ENCODE measurements around the gene STX8. TPM values are rescaled to one million over a fixed set of nuclear protein-coding genes. Genes with fewer than 3 reads are reported as not detected.

Gene STX8
- polyA plus RNA-seq, 1 of the 3 experiments (the other 2 are of a cell fraction): 51.3 TPM

DNA sequence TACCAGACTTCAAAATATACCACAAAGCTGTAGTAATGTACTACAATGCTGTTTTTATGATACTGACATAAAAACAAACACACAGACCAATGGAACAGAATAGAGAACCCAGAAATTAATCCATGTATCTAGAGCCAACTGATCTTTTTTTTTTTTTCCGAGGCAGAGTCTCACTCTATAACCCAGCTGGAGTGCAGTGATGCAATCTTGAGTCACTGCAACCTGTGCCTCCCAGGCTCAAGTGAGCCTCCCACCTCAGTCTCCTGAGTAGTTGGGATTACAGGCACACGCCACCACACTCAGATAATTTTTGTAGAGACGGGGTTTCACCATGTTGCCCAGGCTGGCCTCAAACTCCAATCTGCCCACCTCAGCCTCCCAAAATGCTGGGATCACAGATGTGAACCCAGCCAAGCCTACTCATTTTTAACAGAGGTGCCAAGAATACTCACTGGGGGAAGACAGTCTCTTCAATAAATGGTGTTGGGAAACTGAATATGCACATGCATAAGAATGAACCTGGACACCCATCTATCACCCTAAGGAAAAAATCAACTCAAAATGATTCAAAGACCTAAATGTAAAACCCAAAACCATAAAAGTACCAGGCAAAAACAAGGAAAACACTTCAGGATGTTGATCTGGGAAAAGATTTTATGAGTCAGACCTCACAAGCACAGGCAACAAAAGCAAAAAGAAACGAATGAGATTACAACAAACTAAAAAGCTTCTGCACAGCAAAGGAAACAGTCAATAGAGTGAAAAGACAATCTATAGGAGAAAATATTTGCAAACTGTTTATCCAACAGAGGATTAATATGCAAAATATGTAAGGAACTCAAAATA is 63.1 kb downstream of the STX8 start:
- no peak overlapping the region for H2AFZ ChIP-seq (ENCODE audit: low read depth)
- no peak overlapping the region for H3K27ac ChIP-seq (ENCODE audit: low read depth in 2 of 2, low read length in 1 of 2)
- H4K20me1 ChIP-seq (ENCODE audit: insufficient read depth): no peaks in the 10 kb centered on the region
- CTCF ChIA-PET: no interaction called here
- TF ChIP-seq POLR2AphosphoS5 (IDR thresholded peaks at IDR 0.05; ENCODE audit: low read depth, low read length): no peak
- no peak for TF ChIP-seq IRF3 (IDR thresholded peaks at IDR 0.05; ENCODE audit: low read depth, low read length)
- TF ChIP-seq, protein P1, sequence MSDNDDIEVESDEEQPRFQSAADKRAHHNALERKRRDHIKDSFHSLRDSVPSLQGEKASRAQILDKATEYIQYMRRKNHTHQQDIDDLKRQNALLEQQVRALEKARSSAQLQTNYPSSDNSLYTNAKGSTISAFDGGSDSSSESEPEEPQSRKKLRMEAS (IDR thresholded peaks at IDR 0.05; ENCODE audit: low read depth): no peak
- no peak for TF ChIP-seq TEAD4 (IDR thresholded peaks at IDR 0.05; ENCODE audit: borderline replicate concordance, insufficient read depth)
- TF ChIP-seq, protein P2, sequence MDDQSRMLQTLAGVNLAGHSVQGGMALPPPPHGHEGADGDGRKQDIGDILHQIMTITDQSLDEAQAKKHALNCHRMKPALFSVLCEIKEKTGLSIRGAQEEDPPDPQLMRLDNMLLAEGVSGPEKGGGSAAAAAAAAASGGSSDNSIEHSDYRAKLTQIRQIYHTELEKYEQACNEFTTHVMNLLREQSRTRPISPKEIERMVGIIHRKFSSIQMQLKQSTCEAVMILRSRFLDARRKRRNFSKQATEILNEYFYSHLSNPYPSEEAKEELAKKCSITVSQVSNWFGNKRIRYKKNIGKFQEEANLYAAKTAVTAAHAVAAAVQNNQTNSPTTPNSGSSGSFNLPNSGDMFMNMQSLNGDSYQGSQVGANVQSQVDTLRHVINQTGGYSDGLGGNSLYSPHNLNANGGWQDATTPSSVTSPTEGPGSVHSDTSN (IDR thresholded peaks at IDR 0.05): no peak
- no peak for TF ChIP-seq GATA2 (CRISPR knock-in tag; IDR thresholded peaks at IDR 0.05)
- TF ChIP-seq YY1 (IDR thresholded peaks at IDR 0.05; ENCODE audit: low read depth): no peak
- H3K27me3 ChIP-seq (ENCODE audit: insufficient read depth): no peaks in the 10 kb centered on the region
- no peak for DNase-seq
- POLR2A ChIA-PET: no interaction called here
- H3K4me2 ChIP-seq: no peak overlapping the region
- H3K4me3 ChIP-seq (ENCODE audit: low read depth in 2 of 2, low read length in 1 of 2): no peak overlapping the region
- 77% methylated on average over 4 of the region's 4 CpGs for WGBS (ENCODE audit: low lambda C conversion rate)
- H3K79me2 ChIP-seq (ENCODE audit: insufficient read depth): no peaks in the 10 kb centered on the region; the same call in 1 of the 2 replicates
- H3K9me2 ChIP-seq: no peaks in the 10 kb centered on the region
- no peak overlapping the region for H3K9ac ChIP-seq
- no peaks in the 10 kb centered on the region for H3K4me1 ChIP-seq (ENCODE audit: control insufficient read depth in 1 of 2, insufficient read depth in 2 of 2, low read depth in 1 of 2, low read length in 1 of 2)
- H3F3A ChIP-seq (replicated peaks; ENCODE audit: insufficient read depth): no peaks in the 10 kb centered on the region
- H3K9me3 ChIP-seq: no peaks in the 10 kb centered on the region
- H3K36me3 ChIP-seq (replicated peaks in 1 of 2; ENCODE audit: control insufficient read depth in 1 of 2, insufficient read depth in 2 of 2, low read length in 1 of 2): no peaks in the 10 kb centered on the region

DNA sequence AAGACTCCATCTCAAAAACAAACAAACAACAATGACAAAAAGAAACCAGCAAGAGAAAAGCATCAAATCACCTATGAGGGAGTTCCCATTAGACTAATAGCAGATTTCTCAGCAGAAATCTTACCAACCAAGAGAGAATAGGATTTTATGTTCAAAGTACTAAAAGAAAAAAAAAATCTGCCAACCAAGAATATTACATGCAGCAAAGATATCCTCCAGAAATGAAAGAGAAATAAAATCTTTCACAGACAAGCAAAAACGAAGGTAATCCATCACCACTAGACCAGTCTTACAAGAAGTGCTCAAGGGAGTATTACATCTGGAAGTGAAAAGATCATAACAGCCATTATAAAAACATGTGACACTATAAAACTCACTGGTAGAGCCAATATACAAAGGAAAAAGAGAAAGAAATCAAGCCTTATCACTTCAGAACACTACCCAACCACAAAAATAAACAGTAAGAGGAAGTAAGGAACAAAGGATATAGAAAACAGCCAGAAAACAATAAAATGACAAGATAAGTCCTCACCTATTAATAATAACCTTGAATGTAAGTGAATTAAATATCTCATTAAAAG is 66.3 kb downstream of the STX8 start:
- Histone ChIP-seq H3K9me3 (no peaks in the 10 kb centered on the region), H3K27me3 (ENCODE audit: insufficient read depth) (no peaks in the 10 kb centered on the region), H3K9ac (no peak overlapping the region), H3K4me1 (ENCODE audit: control insufficient read depth in 1 of 2, insufficient read depth in 2 of 2, low read depth in 1 of 2, low read length in 1 of 2) (no peaks in the 10 kb centered on the region), H2AFZ (ENCODE audit: low read depth) (no peak overlapping the region), H3K79me2 (ENCODE audit: insufficient read depth) (no peaks in the 10 kb centered on the region; the same call in 1 of the 2 replicates), H3K9me2 (no peaks in the 10 kb centered on the region), H3K4me3 (ENCODE audit: low read depth in 2 of 2, low read length in 1 of 2) (no peak overlapping the region), H3K36me3 (replicated peaks in 1 of 2; ENCODE audit: control insufficient read depth in 1 of 2, insufficient read depth in 2 of 2, low read length in 1 of 2) (no peaks in the 10 kb centered on the region), H3K27ac (ENCODE audit: low read depth in 2 of 2, low read length in 1 of 2) (no peak overlapping the region), H3F3A (replicated peaks; ENCODE audit: insufficient read depth) (no peaks in the 10 kb centered on the region), H4K20me1 (ENCODE audit: insufficient read depth) (no peaks in the 10 kb centered on the region), H3K4me2 (no peak overlapping the region)
- CTCF ChIA-PET: no interaction called here
- no peak for DNase-seq
- POLR2A ChIA-PET: no interaction called here
- 38% methylated on average over 1 of the region's 1 CpG for WGBS (ENCODE audit: low lambda C conversion rate)
- TF ChIP-seq IRF3 (IDR thresholded peaks at IDR 0.05; ENCODE audit: low read depth, low read length) (no peak), FOXM1 (IDR thresholded peaks at IDR 0.05; ENCODE audit: low read depth) (no peak), RFX5 (IDR thresholded peaks at IDR 0.05; ENCODE audit: low read length) (no peak), ELF1 (IDR thresholded peaks at IDR 0.05) (no peak), NRF1 (IDR thresholded peaks at IDR 0.05; ENCODE audit: low read depth, low read length) (no peak), NFIC (IDR thresholded peaks at IDR 0.05; ENCODE audit: borderline replicate concordance) (no peak), RAD21 (IDR thresholded peaks at IDR 0.05; ENCODE audit: low read length) (no peak), POLR2AphosphoS5 (IDR thresholded peaks at IDR 0.05; ENCODE audit: low read depth, low read length) (no peak), TCF12 (IDR thresholded peaks at IDR 0.05) (no peak), RCOR1 (IDR thresholded peaks at IDR 0.05; ENCODE audit: low read length) (no peak), EP300 (IDR thresholded peaks at IDR 0.05; ENCODE audit: borderline replicate concordance in 1 of 2, low read depth in 1 of 2, low read length in 1 of 2) (no peak), TEAD4 (IDR thresholded peaks at IDR 0.05; ENCODE audit: borderline replicate concordance, insufficient read depth) (no peak), FOSL2 (IDR thresholded peaks at IDR 0.05; ENCODE audit: borderline replicate concordance, low read depth) (no peak), MXI1 (IDR thresholded peaks at IDR 0.05; ENCODE audit: low read depth, low read length) (no peak), MEF2A (IDR thresholded peaks at IDR 0.05; ENCODE audit: borderline replicate concordance, low read depth) (no peak), TAF1 (IDR thresholded peaks at IDR 0.05; ENCODE audit: borderline replicate concordance, low read depth, low read length) (no peak)
- TF ChIP-seq, protein P1 (IDR thresholded peaks at IDR 0.05; ENCODE audit: low read depth): no peak
- TF ChIP-seq, protein P2 (IDR thresholded peaks at IDR 0.05): no peak
- TF ChIP-seq, protein P3, sequence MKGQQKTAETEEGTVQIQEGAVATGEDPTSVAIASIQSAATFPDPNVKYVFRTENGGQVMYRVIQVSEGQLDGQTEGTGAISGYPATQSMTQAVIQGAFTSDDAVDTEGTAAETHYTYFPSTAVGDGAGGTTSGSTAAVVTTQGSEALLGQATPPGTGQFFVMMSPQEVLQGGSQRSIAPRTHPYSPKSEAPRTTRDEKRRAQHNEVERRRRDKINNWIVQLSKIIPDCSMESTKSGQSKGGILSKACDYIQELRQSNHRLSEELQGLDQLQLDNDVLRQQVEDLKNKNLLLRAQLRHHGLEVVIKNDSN (IDR thresholded peaks at IDR 0.05; ENCODE audit: borderline replicate concordance, low read depth): no peak

All from SK-N-SH (cell line).